Epithelial cell of proximal tubule (primary cell): Measurements from ENCODE around the gene PDGFA. TPM values are rescaled to one million over a fixed set of nuclear protein-coding genes. Genes with fewer than 3 reads are reported as not detected.

Experiments
- DNase-seq: peaks from one replicate; pipeline ENCODE4 v3.0.0-alpha.2; 2011; ENCODE audit warnings: low read depth
- H3K4me3 ChIP-seq: 2 replicates; pipeline ENCODE4 v1.5.1; 2011; ENCODE audit warnings: low read depth, mild to moderate bottlenecking, low read length
- total RNA-seq: library from RNA; depleted of rRNA; stranded (reverse); fragments of >200 nt; gene quantifications from 2 replicates; pipeline ENCODE4 v1.2.3, GENCODE V29; 2015
- TF ChIP-seq, protein P1 (sequence below): conservative IDR thresholded peaks from 2 replicates; pipeline ENCODE4 v1.5.1; 2012; ENCODE audit warnings: low read depth, mild to moderate bottlenecking, low read length

The PDGFA gene
- total RNA-seq, 1 donor from 2014 or later: 27.3 TPM

DNA sequence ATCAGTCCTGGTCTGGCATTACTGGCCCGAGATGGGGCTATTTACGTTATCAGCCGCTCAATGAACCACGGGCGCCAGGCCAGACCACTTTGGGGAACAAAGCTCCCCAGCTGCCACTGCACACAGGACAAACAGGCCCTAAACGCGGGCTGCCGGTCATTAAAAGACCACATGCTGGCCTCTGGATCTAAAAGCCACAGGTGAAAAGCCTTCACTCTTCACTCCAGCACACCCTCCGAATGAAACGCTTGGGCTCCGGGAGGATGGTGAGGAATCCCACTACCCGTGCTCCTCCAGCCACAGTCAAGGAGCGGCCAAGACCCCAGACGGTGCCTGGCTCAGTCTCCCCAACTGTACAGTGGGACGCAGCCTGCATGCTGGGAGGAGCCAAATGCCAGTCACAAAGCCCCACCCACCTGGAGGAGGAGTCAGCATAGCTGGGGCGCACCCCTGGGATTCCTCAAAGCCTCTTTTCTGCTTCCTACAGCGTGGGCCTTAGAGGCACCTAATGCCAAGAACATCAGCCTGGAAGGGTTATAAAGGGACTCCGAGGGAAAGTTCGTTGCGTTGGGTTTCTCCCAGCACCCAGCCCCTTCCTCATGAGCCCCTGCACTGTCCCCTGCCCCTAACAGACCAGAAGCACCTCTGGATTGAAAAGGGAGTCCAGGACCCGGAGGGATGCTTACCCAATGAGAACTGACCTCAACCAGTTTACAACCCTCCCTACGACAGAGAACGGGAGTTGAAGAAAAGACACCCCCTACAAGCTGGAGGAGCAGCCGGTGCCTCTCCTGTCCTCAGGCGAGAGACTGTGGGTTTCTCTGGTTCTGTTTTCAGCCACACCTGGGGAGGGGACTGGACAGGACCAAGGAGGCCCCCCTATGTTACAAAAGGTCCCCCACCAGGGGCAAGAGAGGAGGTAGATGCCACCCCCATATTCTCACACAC lies 4.7 kb downstream of the PDGFA start:
- no peak for DNase-seq
- TF ChIP-seq, protein P1, sequence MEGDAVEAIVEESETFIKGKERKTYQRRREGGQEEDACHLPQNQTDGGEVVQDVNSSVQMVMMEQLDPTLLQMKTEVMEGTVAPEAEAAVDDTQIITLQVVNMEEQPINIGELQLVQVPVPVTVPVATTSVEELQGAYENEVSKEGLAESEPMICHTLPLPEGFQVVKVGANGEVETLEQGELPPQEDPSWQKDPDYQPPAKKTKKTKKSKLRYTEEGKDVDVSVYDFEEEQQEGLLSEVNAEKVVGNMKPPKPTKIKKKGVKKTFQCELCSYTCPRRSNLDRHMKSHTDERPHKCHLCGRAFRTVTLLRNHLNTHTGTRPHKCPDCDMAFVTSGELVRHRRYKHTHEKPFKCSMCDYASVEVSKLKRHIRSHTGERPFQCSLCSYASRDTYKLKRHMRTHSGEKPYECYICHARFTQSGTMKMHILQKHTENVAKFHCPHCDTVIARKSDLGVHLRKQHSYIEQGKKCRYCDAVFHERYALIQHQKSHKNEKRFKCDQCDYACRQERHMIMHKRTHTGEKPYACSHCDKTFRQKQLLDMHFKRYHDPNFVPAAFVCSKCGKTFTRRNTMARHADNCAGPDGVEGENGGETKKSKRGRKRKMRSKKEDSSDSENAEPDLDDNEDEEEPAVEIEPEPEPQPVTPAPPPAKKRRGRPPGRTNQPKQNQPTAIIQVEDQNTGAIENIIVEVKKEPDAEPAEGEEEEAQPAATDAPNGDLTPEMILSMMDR: no peak
- H3K4me3 ChIP-seq: no peak overlapping the region

DNA sequence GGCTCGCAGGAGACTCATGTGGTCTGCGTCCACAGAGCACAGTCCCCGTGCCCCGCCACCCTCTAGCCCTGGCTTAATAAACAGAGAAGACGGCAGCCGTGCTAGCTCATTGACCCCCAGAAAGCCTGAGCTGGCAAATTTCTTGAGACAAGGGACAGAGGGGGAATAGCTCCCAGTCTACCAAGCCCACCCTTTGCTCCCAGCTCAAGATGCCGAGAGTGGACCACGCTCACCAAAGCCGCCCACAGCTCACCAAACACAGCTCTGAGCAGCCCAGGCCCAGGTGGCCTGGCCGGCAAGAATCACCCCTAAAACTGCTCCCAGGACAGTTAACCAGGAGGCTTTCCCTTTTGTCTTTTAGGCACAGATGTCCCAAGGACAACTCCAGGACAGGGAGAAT lies 5.4 kb downstream of the PDGFA start:
- no peak overlapping the region for H3K4me3 ChIP-seq
- TF ChIP-seq, protein P1: no peak
- DNase-seq: no peak

DNA sequence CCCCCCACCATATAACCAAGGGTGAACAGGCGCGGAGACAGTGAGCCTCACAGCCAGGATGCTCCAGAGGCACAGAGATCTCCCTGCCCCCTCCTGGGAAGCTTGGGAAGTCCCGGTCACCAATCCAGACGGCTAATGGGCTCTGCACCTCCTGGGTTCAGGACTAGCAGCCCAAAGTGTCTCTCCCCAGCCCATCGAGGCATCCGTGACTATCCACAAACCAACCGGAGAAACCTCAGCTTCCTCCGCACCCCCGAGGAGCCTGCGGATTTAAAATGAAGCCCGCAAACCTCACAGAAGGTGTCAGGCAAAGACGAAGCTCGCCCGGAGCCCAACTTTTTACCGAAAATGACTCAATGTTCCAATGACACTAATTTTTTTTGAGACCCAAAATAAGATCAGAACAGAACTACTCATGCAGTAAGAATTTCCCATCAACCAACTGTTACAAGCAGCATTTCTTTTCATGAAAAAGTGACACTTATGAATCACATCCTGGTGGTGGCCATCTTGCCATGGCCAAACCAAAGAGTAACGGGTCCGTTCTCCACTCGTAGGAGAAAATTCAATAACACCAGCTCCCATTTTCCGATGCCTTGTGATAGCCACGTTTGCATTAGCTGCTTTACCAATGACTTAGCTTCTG lies 6.0 kb downstream of the PDGFA start:
- DNase-seq: no peak
- TF ChIP-seq, protein P1: no peak
- no peak overlapping the region for H3K4me3 ChIP-seq

DNA sequence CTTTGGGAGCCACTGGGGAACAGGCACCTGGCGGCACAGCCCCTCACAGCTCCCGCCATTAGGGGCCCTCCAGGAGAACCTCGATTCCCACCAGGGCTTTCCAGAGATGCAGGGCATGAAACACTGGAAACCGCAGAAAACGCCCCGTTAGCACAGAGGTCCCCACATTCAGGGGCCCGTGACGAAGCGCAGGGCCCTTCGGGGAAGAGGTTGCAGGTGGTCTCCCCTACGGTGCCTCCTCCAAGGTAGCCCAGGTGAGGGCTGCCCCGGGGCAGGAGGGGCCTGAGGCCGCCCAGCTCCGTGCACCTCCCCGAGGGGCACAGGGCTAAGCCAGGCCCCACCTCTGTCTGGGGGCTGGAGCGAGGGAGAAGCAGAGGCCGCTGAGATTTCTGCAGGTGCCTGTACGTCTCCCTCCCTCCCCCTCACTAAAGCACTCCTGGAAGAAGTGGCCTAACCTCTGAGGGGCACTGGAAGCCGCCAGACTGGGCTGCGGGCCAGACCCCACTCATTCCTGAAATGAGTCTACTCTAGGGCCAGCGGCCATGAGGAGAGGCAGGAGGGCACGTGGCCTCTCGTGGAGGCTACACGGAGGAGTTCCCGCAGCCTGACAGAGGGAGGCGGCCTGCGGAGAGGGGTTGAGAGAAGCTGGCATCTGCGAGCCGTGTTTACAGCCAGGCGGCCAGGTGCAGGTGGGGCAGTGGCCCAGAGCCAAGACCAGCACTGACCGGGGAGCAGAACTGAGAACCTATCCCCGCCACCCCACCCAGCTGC lies 6.9 kb downstream of the PDGFA start:
- DNase-seq: no peak
- TF ChIP-seq, protein P1: no peak
- no peak overlapping the region for H3K4me3 ChIP-seq

DNA sequence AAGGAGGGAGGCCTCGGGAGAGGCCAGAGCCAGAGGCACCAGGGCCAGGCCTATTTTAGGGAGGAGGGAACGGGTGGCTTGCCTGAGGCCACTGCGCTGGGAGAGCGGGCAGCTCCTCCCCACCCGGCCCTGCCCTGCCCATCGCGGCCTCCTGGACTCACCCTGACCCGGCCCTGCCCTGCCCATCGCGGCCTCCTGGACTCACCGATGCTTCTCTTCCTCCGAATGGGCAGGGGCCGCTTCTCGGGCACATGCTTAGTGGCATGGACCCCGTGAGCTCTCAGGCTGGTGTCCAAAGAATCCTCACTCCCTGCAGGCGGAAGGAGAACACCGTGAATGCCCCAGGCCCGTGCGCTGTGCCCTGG lies 7.5 kb downstream of the PDGFA start:
- TF ChIP-seq, protein P1: no peak
- no peak overlapping the region for H3K4me3 ChIP-seq
- no peak for DNase-seq

DNA sequence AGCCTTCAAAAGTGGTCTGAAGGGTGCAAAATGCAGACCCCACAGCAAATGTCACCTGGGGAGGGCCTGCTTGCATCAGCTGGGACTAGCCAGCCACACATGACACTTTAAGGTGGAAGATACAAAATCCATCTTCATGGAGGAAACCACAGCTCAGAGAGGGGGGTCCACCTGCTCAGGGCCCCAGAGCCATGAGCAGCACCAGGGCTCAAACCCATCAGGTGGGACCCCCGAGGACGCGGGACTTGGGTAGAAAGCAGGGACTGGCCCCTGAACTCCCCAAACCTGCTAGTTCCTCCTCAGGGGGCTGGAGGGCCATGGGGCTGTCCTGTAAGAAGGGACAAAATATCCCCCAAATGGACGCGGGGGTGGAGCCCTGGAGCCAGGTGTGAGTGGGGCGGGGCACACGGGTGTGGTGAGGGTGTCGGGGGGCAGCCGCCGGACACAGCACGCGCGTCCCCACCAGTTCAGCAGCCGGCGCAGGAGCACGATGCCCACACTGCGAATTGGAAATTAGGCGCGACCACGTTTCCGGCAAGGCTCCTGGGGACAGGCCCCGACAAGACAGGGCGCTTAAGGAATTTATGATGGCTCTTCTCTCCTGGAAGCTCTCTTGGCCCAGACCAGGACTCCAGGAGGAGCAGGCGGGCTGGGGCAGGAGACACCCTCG lies 8.0 kb downstream of the PDGFA start:
- TF ChIP-seq, protein P1: no peak
- DNase-seq: no peak
- no peak overlapping the region for H3K4me3 ChIP-seq
